ENCODE measurements around the gene LRCH3. TPM values are rescaled to one million over a fixed set of nuclear protein-coding genes. Genes with fewer than 3 reads are reported as not detected.

The LRCH3 gene
- total RNA-seq, 1 donor from 2014 or later, result 154 TPM

Other genes with a start within 250 kb of the LRCH3 start
- 4.4 and 7.2 TPM in 2 replicates for gene BDH1, start 235.3 kb upstream of the LRCH3 start, total RNA-seq
- gene RUBCN, start 54.4 kb upstream of the LRCH3 start, total RNA-seq, result 8.8 and 15.3 TPM in 2 replicates
- gene FYTTD1, start 41.4 kb upstream of the LRCH3 start, total RNA-seq, result 73.2 and 110 TPM in 2 replicates
- gene RPL35A, start 158.9 kb downstream of the LRCH3 start, total RNA-seq, result 417 and 678 TPM in 2 replicates
- gene LMLN, start 169.0 kb downstream of the LRCH3 start, total RNA-seq, result 2.0 and 3.2 TPM in 2 replicates

Measured in dermis blood vessel endothelial cell (primary cell).